Kidney epithelial cell (primary cell): Measurements from ENCODE around the gene TPCN2. TPM values are rescaled to one million over a fixed set of nuclear protein-coding genes. Genes with fewer than 3 reads are reported as not detected.

ENCODE experiments used
- DNase-seq: peaks from one replicate; pipeline ENCODE4 v3.0.0-alpha.2; 2010; ENCODE audit warnings: low read depth
- H3K27me3 ChIP-seq: 2 replicates; pipeline ENCODE4 v1.6.0; 2011; ENCODE audit warnings: low read length; ENCODE audit not compliant: control insufficient read depth, insufficient read depth
- H3K36me3 ChIP-seq: 2 replicates; pipeline ENCODE4 v1.5.1; 2011; ENCODE audit warnings: low read length; ENCODE audit not compliant: control insufficient read depth, insufficient read depth
- H3K4me3 ChIP-seq: 2 replicates; pipeline ENCODE4 v1.5.1; 2011; ENCODE audit warnings: low read depth, mild to moderate bottlenecking, control low read depth, low read length
- total RNA-seq: library from RNA; depleted of rRNA; stranded (reverse); fragments of >200 nt; gene quantifications from 2 replicates; pipeline ENCODE4 v1.2.3, GENCODE V29; 2015
- TF ChIP-seq, protein P1 (sequence below): IDR thresholded peaks from 2 replicates; pipeline ENCODE4 v1.5.1; 2011; ENCODE audit warnings: mild to moderate bottlenecking, moderate library complexity, low read length, control low read depth, inconsistent platforms; ENCODE audit not compliant: insufficient read depth, poor library complexity, severe bottlenecking

TPCN2 gene
- total RNA-seq, 1 donor from 2014 or later, result 8.9 TPM

DNA sequence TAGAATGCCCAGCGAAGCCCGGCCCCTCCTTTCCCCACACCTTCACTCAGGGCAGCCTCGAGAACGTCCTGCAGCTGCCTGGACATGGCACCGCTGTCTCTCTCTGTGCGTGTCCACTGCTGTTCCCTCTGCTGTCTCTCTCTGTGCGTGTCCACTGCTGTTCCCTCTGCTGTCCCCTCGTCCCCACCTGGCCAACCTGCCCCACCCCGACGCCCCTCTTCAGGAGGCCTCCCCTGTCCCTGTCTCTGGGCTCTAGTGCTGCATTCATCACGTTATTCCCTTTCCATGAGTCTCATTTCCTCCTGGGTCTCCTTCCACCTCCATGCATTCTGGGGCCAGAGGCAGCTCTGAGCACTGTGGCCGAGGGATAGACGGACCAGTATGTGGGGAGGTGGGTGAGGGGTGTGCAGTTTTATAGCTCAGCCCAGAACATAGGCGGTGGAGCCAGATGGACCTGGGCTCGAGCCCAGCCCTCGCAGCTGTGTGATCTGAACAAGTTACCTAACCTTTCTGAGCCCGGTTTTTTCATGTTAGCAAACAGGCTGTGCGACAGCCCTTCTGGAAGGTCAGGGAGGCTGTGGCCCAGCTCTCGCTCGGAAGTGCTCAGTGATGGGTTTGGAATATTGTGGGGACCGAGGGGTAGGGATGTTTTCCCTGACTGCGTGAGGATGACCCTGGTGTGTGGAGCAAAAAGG lies 65.1 kb downstream of the TPCN2 start:
- Histone ChIP-seq H3K4me3 (no peak overlapping the region), H3K27me3 (peaks cover 6% of the 10 kb centered on the region), H3K36me3 (no peaks in the 10 kb centered on the region)
- TF ChIP-seq, protein P1, sequence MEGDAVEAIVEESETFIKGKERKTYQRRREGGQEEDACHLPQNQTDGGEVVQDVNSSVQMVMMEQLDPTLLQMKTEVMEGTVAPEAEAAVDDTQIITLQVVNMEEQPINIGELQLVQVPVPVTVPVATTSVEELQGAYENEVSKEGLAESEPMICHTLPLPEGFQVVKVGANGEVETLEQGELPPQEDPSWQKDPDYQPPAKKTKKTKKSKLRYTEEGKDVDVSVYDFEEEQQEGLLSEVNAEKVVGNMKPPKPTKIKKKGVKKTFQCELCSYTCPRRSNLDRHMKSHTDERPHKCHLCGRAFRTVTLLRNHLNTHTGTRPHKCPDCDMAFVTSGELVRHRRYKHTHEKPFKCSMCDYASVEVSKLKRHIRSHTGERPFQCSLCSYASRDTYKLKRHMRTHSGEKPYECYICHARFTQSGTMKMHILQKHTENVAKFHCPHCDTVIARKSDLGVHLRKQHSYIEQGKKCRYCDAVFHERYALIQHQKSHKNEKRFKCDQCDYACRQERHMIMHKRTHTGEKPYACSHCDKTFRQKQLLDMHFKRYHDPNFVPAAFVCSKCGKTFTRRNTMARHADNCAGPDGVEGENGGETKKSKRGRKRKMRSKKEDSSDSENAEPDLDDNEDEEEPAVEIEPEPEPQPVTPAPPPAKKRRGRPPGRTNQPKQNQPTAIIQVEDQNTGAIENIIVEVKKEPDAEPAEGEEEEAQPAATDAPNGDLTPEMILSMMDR, result no peak
- DNase-seq, result no peak

DNA sequence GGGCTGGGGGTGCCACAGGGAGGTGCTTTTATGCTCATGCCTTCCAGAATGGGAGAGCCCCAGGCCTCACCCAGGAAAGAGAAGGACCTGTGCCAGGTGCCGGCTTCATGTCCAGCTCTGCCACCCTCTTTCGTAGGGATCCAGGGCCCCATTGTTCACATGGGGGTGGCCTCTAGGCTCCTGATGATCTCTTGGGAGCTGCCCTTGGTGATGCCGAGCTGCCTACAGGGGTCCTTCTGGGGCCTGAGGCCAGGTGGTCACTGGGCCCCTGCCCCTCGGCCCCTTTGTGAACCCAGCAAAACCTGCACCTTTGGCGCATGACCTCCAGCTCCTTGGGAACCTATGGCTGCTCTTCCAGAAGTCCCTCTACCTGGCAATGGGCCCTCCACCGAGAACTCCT lies 65.6 kb downstream of the TPCN2 start:
- Histone ChIP-seq H3K36me3 (no peaks in the 10 kb centered on the region), H3K27me3 (peaks cover 6% of the 10 kb centered on the region), H3K4me3 (no peak overlapping the region)
- TF ChIP-seq, protein P1, result no peak
- DNase-seq, result no peak

DNA sequence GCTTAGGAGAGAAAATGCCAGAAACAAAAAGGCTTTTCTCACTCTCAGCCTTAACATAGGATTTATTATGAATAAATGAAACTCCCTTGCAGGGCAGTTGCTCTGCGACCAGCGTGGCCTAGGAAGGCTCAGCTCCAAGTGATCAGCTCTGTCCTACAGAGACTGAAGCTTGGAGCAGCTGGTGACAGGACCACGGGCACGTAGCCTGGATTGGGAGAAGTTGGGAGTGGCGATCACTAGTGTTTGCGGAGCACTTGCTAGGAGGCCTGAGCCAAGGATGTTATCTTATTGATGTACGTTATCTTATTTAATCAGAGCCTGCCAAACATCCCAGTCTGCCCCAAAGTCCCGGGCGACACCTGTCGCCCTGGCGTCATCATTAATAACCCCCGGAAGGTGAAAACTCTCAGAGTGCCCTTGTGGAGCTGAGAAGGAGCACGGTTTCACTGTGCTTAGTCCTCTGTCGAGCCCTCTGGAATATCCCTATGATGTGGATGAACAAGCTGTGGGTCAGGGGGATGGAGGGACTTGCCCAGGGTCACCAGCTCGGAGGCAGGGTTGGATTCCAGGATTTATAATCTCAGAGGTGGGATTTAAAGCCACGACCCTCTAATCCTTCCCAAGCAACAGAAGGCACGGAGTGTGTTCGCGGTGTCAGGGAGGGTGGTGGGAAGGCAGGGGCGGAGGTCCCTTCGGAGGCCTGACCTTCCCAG lies 66.2 kb downstream of the TPCN2 start:
- Histone ChIP-seq H3K4me3 (no peak overlapping the region), H3K36me3 (no peaks in the 10 kb centered on the region), H3K27me3 (peaks cover 6% of the 10 kb centered on the region)
- TF ChIP-seq, protein P1, result no peak
- DNase-seq, result no peak

DNA sequence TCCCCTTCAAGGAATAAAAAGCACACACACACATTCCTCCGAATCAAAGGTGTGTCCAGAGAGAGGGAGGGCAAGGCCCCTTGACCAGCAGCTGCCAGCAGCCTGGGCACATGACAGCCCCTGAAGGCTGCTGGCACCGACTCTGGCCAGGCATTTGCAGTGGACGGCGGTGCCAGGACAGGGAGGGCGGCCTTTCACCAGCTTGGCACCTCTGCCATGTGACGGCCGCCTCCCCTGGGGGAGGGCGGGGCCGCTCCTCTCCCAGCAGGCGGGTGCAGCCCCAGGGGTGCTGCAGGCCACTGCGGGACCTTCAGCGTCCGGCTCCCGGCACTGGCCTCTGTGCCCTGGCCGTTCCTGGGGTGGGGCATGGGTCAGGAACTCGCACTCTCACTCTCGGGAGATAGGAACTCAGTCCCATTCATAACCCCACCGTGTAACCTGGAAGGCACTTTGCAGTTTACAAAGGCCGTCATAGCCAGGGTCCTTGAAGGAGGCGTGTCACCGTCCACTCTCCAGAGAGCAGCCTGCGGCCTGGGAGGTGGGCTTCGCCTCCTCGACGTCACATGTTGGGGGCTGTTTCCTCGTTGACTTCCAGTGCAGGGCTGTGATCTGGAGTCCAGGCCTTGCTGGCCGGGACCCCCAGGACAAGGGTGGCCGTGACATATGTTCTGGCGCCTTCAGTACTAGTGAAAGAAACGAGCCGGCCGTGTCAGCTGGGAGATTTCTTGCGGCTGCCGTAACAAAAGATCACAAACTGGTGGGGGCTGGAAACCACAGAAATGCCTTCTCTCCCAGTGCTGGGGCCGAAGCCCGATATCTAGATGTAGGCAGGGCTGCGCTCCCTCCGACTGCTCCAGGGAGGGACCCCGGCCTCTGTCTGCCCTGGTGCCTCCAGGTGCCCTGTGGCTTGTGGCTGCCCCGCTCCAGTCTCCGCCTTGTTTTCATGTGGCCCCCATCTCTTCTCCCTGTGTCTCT lies 67.1 kb downstream of the TPCN2 start:
- no peak overlapping the region for H3K4me3 ChIP-seq
- peaks cover 6% of the 10 kb centered on the region for H3K27me3 ChIP-seq
- DNase-seq, result no peak
- H3K36me3 ChIP-seq, result no peaks in the 10 kb centered on the region
- TF ChIP-seq, protein P1, result no peak

DNA sequence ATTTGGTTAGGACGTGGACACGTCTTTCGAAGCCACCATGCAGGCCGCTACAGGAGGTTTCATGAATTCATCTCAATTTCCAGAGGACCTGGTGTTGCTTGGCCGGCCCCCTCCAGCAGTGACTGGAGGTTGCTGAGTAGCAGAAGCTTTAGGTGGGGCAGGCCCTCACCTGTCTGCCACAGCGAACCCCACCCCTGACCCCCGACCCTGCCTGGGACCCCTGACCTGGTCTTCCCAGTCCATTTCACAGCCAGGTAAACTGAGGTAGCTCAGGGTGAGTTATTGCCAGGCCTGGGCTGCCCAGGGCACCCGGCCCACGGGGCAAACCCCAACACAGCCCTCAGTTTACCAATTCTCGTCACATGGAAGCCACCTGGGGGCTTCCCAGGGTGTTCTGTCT lies 67.9 kb downstream of the TPCN2 start:
- no peak overlapping the region for H3K4me3 ChIP-seq
- TF ChIP-seq, protein P1, result no peak
- peaks cover 6% of the 10 kb centered on the region for H3K27me3 ChIP-seq
- DNase-seq, result no peak
- no peaks in the 10 kb centered on the region for H3K36me3 ChIP-seq
